ENCODE results near the gene FURIN.
"Not testable (repeated sequence)": the region's sequence is repeated elsewhere in the genome, so short reads cannot be mapped to it uniquely, and the experiment has no call there.

Gene FURIN

GRCh38 chr15:90845201-90845949 is 23.0 kb upstream of the FURIN start:
- no peak for DNase-seq

- DNase-seq, result not testable (repeated sequence)
These were observed 19.0 kb upstream of the FURIN start for GRCh38 chr15:90849424-90849823.

GRCh38 chr15:90851114-90851513 is 17.3 kb upstream of the FURIN start:
- DNase-seq, result no peak

- no peak for DNase-seq
These were observed 16.4 kb upstream of the FURIN start for GRCh38 chr15:90851940-90852339.

GRCh38 chr15:90855139-90855538 is 13.2 kb upstream of the FURIN start:
- DNase-seq, result no peak

GRCh38 chr15:90857337-90857736 is 11.1 kb upstream of the FURIN start:
- DNase-seq, result no peak

GRCh38 chr15:90857883-90858443 is 10.4 kb upstream of the FURIN start:
- no peak for DNase-seq

- no peak for DNase-seq
These were observed 8.9 kb upstream of the FURIN start for GRCh38 chr15:90859234-90860131.

GRCh38 chr15:90860450-90860849 is 7.9 kb upstream of the FURIN start:
- DNase-seq, result no peak

GRCh38 chr15:90860942-90861675 is 7.3 kb upstream of the FURIN start:
- DNase-seq, result no peak

- DNase-seq, result no peak
These were observed 5.9 kb upstream of the FURIN start for GRCh38 chr15:90862487-90862886.

GRCh38 chr15:90862964-90863778 is 5.2 kb upstream of the FURIN start:
- DNase-seq, result no peak

GRCh38 chr15:90863987-90864386 is 4.4 kb upstream of the FURIN start:
- DNase-seq, result no peak

GRCh38 chr15:90864507-90864906 is 3.9 kb upstream of the FURIN start:
- no peak for DNase-seq

GRCh38 chr15:90865702-90866101 is 2.7 kb upstream of the FURIN start:
- no peak for DNase-seq

- DNase-seq, result no peak
These were observed 2.1 kb upstream of the FURIN start for GRCh38 chr15:90866161-90866715.

GRCh38 chr15:90866800-90867199 is 1.6 kb upstream of the FURIN start:
- no peak for DNase-seq

- DNase-seq, result no peak
These were observed 753 bp downstream of the FURIN start for GRCh38 chr15:90869140-90869541.

GRCh38 chr15:90869601-90870353 is 1.4 kb downstream of the FURIN start:
- no peak for DNase-seq

GRCh38 chr15:90870354-90871138 is 2.2 kb downstream of the FURIN start:
- DNase-seq, result no peak

All from activated effector memory CD4-positive, alpha-beta T cell treated with Interleukin-2 at 50 U/mL for 16 hours (primary cell).